Measurements from ENCODE around the gene ALDH1A1.

GRCh38 chr9:72894342-72894741 lies 58.5 kb downstream of the ALDH1A1 start:
- TF ChIP-seq POLR2A (IDR thresholded peaks at IDR 0.05) = no peak
- TF ChIP-seq, protein P1, sequence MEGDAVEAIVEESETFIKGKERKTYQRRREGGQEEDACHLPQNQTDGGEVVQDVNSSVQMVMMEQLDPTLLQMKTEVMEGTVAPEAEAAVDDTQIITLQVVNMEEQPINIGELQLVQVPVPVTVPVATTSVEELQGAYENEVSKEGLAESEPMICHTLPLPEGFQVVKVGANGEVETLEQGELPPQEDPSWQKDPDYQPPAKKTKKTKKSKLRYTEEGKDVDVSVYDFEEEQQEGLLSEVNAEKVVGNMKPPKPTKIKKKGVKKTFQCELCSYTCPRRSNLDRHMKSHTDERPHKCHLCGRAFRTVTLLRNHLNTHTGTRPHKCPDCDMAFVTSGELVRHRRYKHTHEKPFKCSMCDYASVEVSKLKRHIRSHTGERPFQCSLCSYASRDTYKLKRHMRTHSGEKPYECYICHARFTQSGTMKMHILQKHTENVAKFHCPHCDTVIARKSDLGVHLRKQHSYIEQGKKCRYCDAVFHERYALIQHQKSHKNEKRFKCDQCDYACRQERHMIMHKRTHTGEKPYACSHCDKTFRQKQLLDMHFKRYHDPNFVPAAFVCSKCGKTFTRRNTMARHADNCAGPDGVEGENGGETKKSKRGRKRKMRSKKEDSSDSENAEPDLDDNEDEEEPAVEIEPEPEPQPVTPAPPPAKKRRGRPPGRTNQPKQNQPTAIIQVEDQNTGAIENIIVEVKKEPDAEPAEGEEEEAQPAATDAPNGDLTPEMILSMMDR (IDR thresholded peaks at IDR 0.05) = no peak

Measured in prostate gland (tissue), 2 donors.